Pons (tissue), 1 donor: ENCODE measurements around the gene OR6J1.
"Not testable (repeated sequence)": the region's sequence is repeated elsewhere in the genome, so short reads cannot be mapped to it uniquely, and the experiment has no call there.

ENCODE experiments used
- DNase-seq: peaks from one replicate; pipeline ENCODE4 v3.0.0-alpha.2; 2016; ENCODE audit warnings: low spot score

Gene OR6J1

DNA sequence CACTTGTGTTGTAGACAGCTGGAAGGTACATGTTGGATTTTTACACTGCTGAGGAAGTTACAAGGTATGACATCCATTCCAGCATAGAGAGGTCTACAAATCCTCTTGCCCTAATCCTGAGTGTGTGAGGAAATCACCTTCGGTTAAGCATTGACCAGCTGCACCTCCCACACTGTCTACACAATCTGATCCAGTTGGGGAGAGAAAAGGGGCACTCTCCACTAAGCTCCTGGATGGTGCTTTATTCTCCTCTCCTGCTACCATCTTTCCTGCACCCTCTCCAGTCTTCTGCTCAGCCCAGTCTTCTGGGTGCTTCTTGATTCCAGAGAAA, at the start of gene OR6J1:
Gene OR6J1 (minus strand): TSS at position 48 of the 331 bp plus-strand sequence. CDS start 9,541 bp downstream, outside the sequence.
- DNase-seq: no peak

DNA sequence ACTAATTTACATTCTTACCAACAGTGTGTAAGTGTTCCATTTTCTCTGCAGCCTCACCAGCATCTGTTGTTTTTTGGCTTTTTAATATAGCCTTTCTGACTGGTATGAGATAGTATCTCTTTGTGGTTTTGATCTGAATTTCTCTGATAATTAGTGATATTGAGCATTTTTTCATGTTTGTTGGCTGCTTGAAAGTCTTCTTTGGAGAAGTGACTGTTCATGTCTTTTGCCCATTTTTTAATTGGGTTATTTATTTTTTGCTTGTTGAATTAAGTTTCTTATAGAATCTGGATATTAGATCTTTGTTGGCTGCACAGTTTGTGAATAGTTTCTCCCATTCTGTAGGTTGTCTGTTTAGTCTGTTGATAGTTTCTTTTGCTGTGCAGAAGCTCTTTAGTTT, 48.0 kb upstream of the OR6J1 start:
- DNase-seq: no peak

DNA sequence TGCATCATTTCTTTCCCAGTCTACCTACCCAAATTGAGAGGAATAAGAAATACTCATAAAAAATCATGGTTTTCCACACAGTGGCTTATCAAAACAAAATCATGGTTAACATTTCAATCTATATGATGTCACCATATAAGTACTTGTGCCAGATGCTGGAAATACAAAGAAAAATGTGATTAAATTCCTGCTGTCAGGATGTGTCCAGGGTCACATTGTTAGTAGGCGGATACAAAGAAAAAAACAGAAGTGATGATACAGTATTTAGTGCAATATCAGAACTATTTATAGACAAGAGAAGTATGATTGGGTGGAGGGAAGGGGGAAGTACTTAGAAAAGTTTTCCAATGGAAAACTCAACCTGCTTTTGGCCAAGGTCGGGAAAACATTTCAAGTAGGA, 47.0 kb upstream of the OR6J1 start:
- no peak for DNase-seq

DNA sequence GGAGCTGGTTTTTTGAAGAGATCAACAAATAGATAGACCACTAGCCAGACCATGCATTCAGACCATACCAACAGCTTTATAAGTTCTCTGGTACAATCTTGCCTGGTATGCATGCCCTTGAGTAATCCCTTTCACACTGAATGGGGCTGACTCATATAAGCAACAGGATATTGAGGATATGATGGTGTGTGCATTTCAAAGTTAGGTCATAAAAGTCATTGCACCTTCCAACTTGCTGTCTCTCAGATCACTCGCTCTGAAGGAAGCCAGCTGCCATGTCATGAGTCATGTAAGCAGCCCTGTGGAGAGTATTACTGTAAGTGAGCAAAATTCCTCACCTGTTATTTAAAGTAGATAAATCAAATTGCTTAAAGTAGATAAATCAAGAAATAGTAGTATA, 45.0 kb upstream of the OR6J1 start:
- peak; percentile 7 for DNase-seq

DNA sequence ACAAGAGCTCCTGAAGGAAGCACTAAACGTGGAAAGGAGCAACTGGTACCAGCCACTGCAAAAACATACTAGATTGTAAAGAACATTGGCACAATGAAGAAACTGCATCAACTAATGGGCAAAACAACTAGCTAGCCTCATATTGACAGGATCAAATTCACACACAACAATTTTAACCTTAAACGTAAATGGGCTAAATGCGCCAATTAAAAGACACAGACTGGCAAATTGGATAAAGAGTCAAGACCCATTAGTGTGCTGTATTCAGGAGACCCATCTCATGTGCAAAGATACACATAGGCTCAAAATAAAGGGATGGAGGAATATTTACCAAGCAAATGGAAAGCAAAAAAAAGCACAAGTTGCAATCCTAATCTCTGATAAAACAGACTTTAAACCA, 43.8 kb upstream of the OR6J1 start:
- not testable (repeated sequence) for DNase-seq

DNA sequence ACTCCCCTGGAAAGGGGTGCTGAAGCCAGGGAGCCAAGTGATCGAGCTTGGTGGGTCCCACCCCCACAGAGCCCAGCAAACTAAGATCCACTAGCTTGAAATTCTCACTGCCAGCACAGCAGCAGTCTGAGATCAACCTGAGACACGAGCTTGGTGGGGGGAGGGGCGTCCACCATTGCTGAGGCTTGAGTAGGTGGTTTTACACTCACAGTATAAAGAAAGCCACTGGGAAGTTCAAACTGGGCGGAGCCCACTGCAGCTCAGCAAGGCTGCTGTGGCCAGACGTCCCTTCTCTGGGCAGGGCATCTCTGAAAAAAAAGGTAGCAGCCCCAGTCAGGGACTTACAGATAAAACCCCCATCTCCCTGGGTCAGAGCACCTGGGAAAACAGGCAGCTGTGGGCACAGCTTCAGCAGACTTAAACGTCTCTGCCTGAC, 42.0 kb upstream of the OR6J1 start:
- DNase-seq: not testable (repeated sequence)

DNA sequence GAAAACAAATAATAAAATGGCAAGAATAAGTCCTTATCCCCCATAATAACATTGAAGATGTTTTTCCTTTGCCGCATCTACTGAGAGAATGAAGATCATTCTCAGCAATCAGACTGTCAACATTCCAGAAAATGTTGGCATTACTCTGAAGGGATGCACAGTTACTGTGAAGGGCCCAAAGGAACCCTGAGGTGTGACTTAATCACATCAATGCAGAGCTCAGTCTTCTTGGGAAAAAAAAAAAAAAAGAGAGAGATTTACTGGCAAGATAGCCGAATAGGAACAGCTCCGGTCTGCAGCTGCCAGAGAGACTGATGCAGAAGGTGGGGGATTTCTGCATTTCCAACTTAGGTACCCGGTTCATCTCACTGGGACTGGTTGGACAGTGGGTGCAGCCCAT, 41.3 kb upstream of the OR6J1 start:
- no peak for DNase-seq

DNA sequence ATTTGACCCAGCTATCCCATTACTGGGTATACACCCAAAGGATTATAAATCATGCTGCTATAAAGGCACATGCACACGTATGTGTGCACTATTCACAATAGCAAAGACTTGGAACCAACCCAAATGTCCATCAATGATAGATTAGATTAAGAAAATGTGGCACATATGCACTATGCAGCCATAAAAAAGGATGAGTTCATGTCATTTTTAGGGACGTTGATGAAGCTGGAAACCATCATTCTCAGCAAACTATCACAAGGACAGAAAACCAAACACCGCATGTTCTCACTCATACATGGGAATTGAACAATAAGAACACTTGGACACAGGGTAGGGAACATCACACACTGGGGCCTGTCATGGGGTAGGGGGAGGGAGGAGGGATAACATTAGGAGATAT, 39.3 kb upstream of the OR6J1 start:
- DNase-seq: not testable (repeated sequence)

DNA sequence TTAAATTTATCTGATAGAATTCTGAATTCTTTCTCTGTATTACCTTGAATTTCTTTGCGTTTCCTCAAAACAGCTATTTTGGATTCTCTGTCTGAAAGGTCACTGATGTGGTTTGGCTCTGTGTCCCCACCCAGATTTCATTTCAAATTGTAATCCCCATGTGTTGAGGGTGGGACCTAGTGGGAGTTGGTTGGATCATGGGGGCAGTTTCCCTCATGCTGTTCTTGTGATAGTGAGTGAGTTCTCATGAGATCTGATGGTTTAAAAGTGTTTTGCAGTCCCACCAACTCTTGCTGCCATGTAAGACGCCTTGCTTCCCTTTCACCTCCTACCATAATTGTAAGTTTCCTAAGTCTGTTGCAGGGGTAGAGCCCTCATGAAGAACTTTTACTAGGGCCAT, 34.1 kb upstream of the OR6J1 start:
- no peak for DNase-seq

DNA sequence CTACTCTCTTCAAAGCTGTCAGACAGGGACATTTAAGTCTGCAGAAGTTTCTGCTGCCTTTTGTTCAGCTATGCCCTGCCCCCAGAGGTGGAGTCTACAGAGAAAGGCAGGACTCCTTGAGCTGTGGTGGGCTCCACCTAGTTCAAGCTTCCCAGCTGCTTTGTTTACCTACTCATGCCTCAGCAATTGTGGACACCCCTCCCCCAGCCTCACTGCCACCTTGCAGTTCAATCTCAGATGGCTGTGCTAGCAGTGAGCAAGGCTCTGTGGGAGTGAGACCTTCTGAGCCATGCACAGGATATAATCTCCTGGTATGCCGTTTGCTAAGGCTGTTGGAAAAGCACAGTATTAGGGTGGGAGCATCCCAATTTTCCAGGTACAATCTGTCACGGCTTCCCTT, 33.4 kb upstream of the OR6J1 start:
- not testable (repeated sequence) for DNase-seq

DNA sequence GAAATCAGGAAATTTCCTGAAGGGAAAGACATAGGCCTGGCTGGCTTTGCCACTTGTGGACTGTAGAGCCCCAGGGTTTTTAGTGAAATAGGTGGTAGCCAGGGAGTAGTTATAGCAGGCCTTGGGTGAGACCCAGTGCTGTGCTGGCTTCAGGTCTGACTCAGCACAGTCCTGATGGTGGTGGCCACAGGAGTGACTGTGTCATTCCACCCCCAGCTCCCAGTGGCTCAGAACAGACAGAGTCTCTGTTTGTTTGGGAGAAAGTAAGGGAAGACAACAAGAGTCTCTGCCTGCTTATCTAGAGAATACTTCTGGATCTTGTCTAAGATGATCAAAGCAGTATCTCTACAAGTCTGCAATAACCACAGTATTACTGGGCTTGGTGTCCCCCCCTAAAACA, 27.5 kb upstream of the OR6J1 start:
- no peak for DNase-seq

DNA sequence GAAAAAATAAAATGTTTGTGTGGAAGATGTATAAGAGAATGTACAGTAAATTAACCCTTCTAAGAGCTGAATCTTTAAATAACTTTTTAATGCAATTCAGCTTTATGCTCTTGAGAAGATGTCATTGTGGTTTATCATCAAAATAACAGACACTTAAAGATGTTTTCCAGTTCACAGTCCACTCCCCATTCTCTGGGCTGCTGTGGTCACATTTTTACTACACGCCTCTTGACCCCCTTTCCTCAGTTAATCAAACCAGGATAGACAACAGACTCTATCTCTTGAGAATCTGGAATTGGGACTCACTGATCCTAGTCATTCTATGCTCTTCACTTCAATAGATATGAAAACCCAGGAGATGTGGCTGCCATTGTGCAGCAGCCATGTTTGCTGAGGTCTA, 24.7 kb upstream of the OR6J1 start:
- DNase-seq: no peak

DNA sequence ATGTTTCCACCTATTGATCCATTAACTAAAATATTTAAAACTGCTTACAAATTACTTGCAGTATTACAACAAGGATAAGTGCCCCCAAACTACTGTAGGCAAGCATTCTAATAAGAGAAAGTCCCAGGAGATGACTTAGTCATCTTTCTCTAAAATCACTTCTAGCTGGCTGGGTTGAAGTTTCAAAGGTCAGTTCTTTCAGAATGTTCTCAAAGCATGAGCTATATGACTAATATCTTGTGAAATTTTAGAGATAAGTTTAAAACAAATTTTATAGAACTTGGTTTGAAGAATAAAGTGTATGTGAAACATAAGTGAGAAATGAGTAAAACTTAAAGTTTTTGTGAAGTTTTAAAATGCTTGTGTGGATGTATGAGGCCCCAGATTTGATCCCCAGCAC, 24.3 kb upstream of the OR6J1 start:
- no peak for DNase-seq

DNA sequence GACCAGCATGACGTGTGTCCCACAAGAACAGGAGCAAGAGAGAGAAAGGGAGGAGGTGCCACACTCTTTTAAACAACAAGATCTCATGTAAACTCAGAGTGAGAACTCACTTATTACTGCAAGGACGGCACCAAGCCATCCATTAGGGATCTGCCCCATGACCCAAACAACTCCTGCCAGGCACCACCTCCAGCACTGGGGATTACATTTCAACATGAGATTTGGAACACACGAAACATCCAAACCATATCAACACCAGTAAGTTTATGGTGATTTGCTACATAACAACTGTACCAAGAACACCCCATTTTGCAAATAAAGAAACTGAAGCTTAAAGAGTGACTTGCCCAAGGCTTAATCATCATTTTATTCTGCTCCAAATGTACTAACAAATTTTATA, 23.7 kb upstream of the OR6J1 start:
- no peak for DNase-seq

DNA sequence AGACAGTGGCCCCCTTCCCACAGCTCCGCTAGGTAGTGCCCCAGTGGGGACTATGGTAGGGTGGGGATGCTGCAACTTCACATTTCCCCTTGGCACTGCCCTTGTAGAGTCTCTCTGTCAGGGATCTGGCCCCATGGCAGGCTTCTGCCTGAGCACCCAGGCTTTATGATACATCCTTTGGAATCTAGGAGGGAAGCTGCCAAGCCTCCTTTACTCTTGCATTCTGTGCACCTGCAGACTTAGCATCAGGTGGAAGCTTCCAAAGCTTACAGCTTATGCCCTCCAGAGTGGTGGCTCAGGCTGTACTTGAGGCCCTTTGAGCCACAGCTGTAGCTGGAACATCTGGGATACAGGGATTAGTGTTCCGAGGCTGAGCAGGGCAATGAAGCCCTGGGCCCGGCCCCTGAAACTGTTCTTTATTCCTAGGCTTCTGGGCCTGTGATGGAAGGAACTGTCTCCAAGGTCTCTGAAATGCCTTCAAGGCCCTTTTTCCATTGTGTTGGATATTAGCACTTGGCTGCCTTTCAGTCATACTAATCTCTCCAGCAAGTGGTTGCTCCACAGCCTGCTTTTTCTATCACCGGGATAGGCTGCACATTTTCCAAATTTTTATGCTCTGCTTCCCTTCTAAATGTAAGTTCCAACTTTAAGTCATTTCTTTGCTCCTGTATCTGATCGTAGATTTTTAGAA, 22.2 kb upstream of the OR6J1 start:
- no peak for DNase-seq

DNA sequence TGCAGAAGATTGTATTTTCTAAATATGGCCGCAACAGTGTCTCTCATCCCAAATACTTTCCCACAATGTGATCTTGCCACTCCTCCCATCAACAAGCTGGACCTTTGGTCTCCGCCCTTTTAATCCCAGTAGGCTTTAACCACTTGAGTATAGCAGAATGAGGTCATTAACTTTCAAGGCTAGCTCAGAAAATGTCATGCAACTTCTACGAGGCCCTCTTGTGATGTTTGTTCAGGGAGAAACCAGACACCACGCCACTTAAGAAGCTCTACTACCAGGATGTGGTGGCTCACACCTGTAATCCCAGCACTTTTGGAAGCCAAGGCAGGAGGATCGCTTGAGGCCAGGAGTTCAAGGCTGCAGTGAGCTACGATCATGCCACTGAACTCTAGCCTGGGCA, 20.1 kb upstream of the OR6J1 start:
- DNase-seq: no peak

DNA sequence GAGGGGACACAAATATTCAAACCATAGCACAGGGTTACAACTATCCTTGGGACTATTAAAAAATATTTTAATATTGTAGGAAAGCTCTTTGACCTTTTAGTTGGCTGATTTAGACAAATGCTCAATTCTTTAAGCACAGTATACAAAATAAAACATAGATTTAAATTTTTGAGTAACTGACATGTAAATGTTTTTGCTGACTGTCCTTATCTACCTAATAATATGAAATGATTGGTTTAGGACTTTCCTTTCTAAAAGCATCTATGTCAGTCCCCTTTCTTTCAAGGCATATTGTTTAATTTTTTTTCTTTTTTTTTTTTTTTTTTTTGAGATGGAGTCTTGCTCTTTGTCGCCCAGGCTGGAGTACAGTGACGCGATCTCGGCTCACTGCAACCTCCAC, 16.5 kb upstream of the OR6J1 start:
- DNase-seq: no peak

DNA sequence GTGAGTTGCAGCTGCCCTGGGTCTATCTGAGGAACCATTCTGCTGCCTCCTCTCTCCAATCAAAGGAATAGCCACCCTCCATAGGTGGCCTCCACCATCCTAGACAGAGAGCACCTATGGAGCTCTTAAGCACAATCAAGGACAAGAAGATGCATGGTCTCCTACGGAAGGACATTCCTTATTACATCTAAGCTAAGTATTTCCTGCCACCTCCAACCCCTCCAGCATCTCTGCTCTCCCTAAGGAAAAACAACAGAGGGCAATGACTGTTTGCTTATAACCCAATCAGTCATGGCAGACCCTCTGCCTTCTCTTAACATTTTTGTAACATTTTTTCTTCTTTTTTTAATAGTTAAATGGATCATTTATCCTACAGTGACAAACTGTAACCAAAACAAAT, 14.8 kb upstream of the OR6J1 start:
- DNase-seq: no peak

DNA sequence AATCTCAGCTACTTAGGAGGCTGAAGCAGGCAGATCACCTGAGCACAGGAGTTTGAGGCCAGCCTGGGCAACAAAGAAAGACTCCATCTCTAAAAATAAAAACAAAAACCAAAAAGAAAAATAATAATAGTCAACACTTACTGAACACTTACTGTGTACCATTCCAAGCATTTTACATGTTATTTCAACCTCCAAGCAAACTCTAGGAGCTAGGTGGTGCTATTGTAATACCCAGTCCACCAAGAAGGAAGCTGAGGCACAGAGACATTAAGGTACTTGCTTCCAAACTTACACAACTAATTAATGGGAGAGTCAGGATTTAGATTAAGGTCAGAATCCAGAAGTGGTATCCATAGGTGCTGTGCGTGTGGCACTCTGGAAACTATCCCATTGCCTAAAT, 13.7 kb upstream of the OR6J1 start:
- DNase-seq: peak; percentile 42

DNA sequence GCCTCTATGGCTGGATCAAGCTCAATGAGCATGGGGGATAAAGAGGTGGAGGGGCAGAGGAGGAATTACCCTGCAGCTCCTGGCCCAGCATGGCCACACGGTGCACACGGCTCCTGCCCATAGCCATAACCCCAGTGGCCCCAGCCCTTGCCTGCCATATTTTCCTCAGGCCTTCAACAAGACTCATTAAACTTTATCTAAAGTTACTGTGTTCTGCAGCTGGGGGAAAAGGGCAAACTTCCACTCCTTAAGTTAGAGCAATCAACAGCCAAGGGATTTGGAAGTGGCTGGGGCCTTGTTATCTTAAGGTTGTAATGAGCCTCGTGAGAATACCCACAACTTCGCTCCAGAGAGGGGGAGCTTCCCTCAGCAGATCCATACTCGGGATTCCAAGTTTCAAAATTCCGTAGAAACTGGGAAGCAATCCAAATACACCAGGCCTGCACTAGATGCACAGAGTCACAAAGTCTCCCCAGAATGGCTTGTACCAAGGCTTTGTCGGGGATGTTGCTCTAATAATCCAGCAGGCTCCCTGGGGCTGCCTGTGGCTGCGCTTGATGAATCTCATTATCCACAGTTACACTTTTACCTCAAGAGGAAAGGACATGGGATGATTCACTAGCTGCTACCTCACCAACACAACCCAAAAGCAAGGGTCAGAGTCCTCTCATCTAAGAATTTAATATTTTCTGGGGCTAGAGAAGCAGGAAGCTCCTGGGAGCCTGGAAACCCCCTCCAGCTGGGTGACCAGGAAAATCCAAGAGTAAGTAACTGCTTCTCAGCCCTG, 13.0 kb upstream of the OR6J1 start:
- no peak for DNase-seq

DNA sequence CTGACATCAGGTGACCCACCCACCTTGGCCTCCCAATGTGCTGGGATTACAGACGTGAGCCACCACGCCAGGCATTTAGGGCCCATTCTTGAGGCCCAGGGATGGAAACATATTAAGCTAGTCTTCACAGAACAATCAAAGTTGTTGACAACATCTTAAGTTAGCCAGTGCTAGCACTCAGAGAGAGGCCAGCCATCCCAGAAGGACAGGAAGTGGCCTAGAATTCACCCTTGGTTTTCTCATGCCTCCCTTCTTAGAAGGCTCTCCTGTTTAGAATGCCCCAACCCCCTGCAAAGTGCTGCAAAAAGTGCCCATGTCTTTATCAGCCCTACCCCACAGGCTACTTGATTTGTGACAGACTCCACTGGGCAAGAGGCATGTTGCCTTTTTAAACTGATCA, 12.1 kb upstream of the OR6J1 start:
- DNase-seq: no peak

DNA sequence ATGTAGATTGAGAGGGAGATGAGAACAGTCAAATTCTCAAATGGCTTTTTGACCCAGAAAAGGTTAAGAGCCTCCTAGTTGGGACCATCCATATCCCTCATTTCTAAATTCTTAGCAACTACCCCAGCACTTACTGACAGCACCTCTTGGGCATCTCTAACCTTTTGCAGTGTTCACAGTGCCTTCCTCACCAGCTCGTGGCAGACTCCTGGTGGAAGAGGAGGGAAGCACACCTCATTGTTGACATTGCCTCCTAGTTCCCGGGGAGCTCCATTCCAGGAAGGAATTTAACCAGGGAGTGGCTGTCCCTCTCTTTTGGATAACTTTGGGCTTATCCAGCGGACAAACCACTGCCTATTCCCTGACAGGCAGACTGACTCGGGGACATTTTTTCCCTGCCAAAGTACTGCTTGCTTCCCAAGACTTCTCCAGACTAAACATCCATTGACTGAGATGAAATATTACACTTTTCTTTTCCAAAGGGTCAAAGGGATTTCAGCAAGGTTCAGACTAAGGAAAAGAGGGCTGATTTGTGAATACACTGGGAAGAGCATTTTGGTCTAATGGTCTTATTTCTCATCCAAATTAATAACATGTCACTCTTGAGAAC, 9.0 kb upstream of the OR6J1 start:
- peak; percentile 46 for DNase-seq

DNA sequence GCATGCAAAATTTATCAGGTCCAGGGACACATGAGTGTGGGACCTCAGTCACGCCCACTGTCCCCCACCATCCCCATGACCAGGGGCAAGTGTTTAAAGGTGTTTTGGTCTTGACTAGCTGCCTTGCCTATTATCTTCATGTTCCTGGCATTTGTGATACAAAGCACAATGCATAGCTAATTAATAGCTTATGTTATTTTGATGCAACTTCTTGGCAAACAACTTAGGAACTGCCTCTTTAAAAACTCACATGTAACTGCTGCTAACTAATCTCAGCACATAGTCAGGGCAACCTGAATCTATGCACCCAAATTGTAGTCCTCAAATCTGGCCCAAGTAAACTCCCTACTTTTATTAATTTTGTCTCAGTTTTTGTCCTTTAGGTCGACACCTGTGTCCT, 7.4 kb upstream of the OR6J1 start:
- no peak for DNase-seq
